ENCODE measurements around the gene IFITM1. TPM values are rescaled to one million over a fixed set of nuclear protein-coding genes. Genes with fewer than 3 reads are reported as not detected.

IFITM1 gene
- total and polyA plus RNA-seq, 9 of the 15 experiments (the other 6 are each of a cell fraction or from before 2014, with no cell fraction given): 691 to 5,579 (median 974) TPM

GRCh38 chr11:355581-356458 is 42.0 kb downstream of the IFITM1 start (continued):
- no peak for TF ChIP-seq CHD7 (IDR thresholded peaks at IDR 0.05; ENCODE audit: low read depth, low read length)
- TF ChIP-seq FOXK2 (conservative IDR thresholded peaks at IDR 0.05 in 1 of 2, IDR thresholded peaks at IDR 0.05 in 1 of 2; ENCODE audit: low read depth in 2 of 2): no peak
- TF ChIP-seq E2F6 (IDR thresholded peaks at IDR 0.05; ENCODE audit: borderline replicate concordance in 1 of 2, extremely low read depth in 1 of 2, insufficient read depth in 1 of 2, insufficient read length in 1 of 2, low read depth in 1 of 2, low read length in 1 of 2, poor library complexity in 1 of 2, severe bottlenecking in 1 of 2): peak; percentile 4 to 67
- no peak for TF ChIP-seq GMEB1 (CRISPR knock-in tag; IDR thresholded peaks at IDR 0.05)
- TF ChIP-seq ZNF431 (CRISPR knock-in tag; IDR thresholded peaks at IDR 0.05): no peak
- no peak; a peak in 1 of 4 replicates for TF ChIP-seq RCOR1 (IDR thresholded peaks at IDR 0.05; ENCODE audit: borderline replicate concordance in 1 of 2, low read depth in 2 of 2, low read length in 2 of 2)
- no peak for TF ChIP-seq CTCF (IDR thresholded peaks at IDR 0.05 in 2 of 3, conservative IDR thresholded peaks at IDR 0.05 in 1 of 3; ENCODE audit: insufficient read depth in 2 of 3, low read depth in 1 of 3, low read length in 3 of 3)

All from K562 (cell line).